Neural progenitor cell (in vitro differentiated cells): ENCODE results near the gene AVP. TPM values are rescaled to one million over a fixed set of nuclear protein-coding genes. Genes with fewer than 3 reads are reported as not detected.

Experiments used
- DNase-seq: peaks from one replicate; pipeline ENCODE4 v3.0.0-alpha.2; 2016; ENCODE audit warnings: low spot score
- H2AFZ ChIP-seq: fragments of 200-600 bp; sonication (generic); replicated peaks from 2 replicates; pipeline ENCODE4 v1.6.1; 2016; ENCODE audit warnings: antibody characterized with exemption
- H3F3A ChIP-seq: fragments of 200-600 bp; sonication (generic); 2 replicates; pipeline ENCODE4 v1.6.1; 2016; ENCODE audit warnings: antibody characterized with exemption, low read depth
- H3K27ac ChIP-seq: fragments of 200-600 bp; sonication (generic); 2 replicates; pipeline ENCODE4 v1.5.1; 2016; ENCODE audit warnings: mild to moderate bottlenecking
- H3K27me3 ChIP-seq: fragments of 200-600 bp; sonication (generic); 2 replicates; pipeline ENCODE4 v1.6.1; 2016; ENCODE audit warnings: mild to moderate bottlenecking, moderate library complexity
- H3K36me3 ChIP-seq: fragments of 200-600 bp; sonication (generic); 2 replicates; pipeline ENCODE4 v1.5.1; 2016
- H3K4me1 ChIP-seq: fragments of 200-600 bp; sonication (generic); 2 replicates; pipeline ENCODE4 v1.6.1; 2016; ENCODE audit warnings: mixed run types
- H3K4me2 ChIP-seq: fragments of 200-600 bp; sonication (generic); 2 replicates; pipeline ENCODE4 v1.6.1; 2016
- H3K4me3 ChIP-seq: fragments of 200-600 bp; sonication (generic); 2 replicates; pipeline ENCODE4 v1.5.1; 2016
- H3K79me2 ChIP-seq: fragments of 200-600 bp; sonication (generic); 2 replicates; pipeline ENCODE4 v1.6.1; 2016; ENCODE audit warnings: low read depth
- H3K9ac ChIP-seq: fragments of 200-600 bp; sonication (generic); 2 replicates; pipeline ENCODE4 v1.6.1; 2016
- H3K9me3 ChIP-seq: fragments of 200-600 bp; sonication (generic); 2 replicates; pipeline ENCODE4 v1.5.1; 2016; ENCODE audit warnings: low read depth
- H4K20me1 ChIP-seq: fragments of 200-600 bp; sonication (generic); 2 replicates; pipeline ENCODE4 v1.6.1; 2016; ENCODE audit warnings: low read depth
- H3K27ac Mint-ChIP-seq: 3 replicates; pipeline ENCODE4 v1.8.0; 2021; ENCODE audit warnings: mixed read lengths
- H3K27me3 Mint-ChIP-seq: 2 replicates; pipeline ENCODE4 v1.8.0; 2022; ENCODE audit warnings: low read depth, mild to moderate bottlenecking, inconsistent platforms, moderate library complexity, mixed read lengths; ENCODE audit not compliant: insufficient read depth
- H3K36me3 Mint-ChIP-seq: 3 replicates; pipeline ENCODE4 v1.8.0; 2021; ENCODE audit warnings: mixed read lengths
- H3K4me1 Mint-ChIP-seq: 3 replicates; pipeline ENCODE4 v1.8.0; 2021; ENCODE audit warnings: mixed read lengths
- H3K4me3 Mint-ChIP-seq: 3 replicates; pipeline ENCODE4 v1.8.0; 2021; ENCODE audit warnings: mild to moderate bottlenecking, moderate library complexity, mixed read lengths
- H3K9me3 Mint-ChIP-seq: 3 replicates; pipeline ENCODE4 v1.8.0; 2020; ENCODE audit warnings: mixed read lengths
- CTCF ChIP-seq: fragments of 200-600 bp; sonication (generic); IDR thresholded peaks from 2 replicates; pipeline ENCODE4 v1.5.1; 2017; ENCODE audit warnings: antibody characterized with exemption, mild to moderate bottlenecking
- EZH2 ChIP-seq: fragments of 200-600 bp; sonication (generic); IDR thresholded peaks from 2 replicates; pipeline ENCODE4 v1.6.1; 2017; ENCODE audit warnings: antibody characterized with exemption, mild to moderate bottlenecking, moderate library complexity
- EZH2phosphoT487 ChIP-seq: fragments of 200-600 bp; sonication (generic); IDR thresholded peaks from 2 replicates; pipeline ENCODE4 v1.6.1; 2017; ENCODE audit warnings: antibody characterized with exemption
- total RNA-seq: library from RNA; depleted of rRNA; stranded (reverse); fragments of >200 nt; gene quantifications from 2 replicates; pipeline ENCODE4 v1.2.3, GENCODE V29; 2015; ENCODE audit warnings: low replicate concordance

AVP gene
- total RNA-seq, 1 donor from 2014 or later = not detected

- Histone ChIP-seq H3K4me1 (no peaks in the 10 kb centered on the region), H4K20me1 (no peaks in the 10 kb centered on the region), H3K36me3 (no peaks in the 10 kb centered on the region), H3K9ac (no peak overlapping the region), H3K4me2 (no peak overlapping the region), H3K4me3 (no peak overlapping the region), H3K9me3 (no peaks in the 10 kb centered on the region), H3K27me3 (no peaks in the 10 kb centered on the region), H3K27ac (no peak overlapping the region), H3K79me2 (peaks cover 3% of the 10 kb centered on the region), H2AFZ (no peak overlapping the region), H3F3A (peaks cover 4% of the 10 kb centered on the region)
- Mint-ChIP-seq H3K27ac (no peak overlapping the region), H3K9me3 (peaks cover 14% of the 10 kb centered on the region), H3K27me3 (no peaks in the 10 kb centered on the region), H3K4me3 (no peak overlapping the region), H3K4me1 (no peaks in the 10 kb centered on the region), H3K36me3 (peaks cover 4% of the 10 kb centered on the region)
- DNase-seq = no peak
- TF ChIP-seq EZH2 = no peak
- TF ChIP-seq EZH2phosphoT487 = no peak
- no peak for TF ChIP-seq CTCF
Measured at GRCh38 chr20:3130051-3130600, 45.6 kb upstream of the AVP start.

GRCh38 chr20:3129094-3129493, 44.6 kb upstream of the AVP start:
- H4K20me1 ChIP-seq = no peaks in the 10 kb centered on the region
- Mint-ChIP-seq H3K27me3 (no peaks in the 10 kb centered on the region), H3K4me3 (no peak overlapping the region), H3K4me1 (no peaks in the 10 kb centered on the region), H3K36me3 (peaks cover 4% of the 10 kb centered on the region), H3K27ac (no peak overlapping the region), H3K9me3 (peaks cover 17% of the 10 kb centered on the region)
- H3K36me3 ChIP-seq = no peaks in the 10 kb centered on the region
- H2AFZ ChIP-seq = no peak overlapping the region
- no peaks in the 10 kb centered on the region for H3K27me3 ChIP-seq
- no peak overlapping the region for H3K27ac ChIP-seq
- H3K4me3 ChIP-seq = no peak overlapping the region
- no peaks in the 10 kb centered on the region for H3K9me3 ChIP-seq
- TF ChIP-seq EZH2 = no peak
- no peak for TF ChIP-seq EZH2phosphoT487
- TF ChIP-seq CTCF = no peak
- peaks cover 3% of the 10 kb centered on the region for H3K79me2 ChIP-seq
- no peak overlapping the region for H3K9ac ChIP-seq
- DNase-seq = no peak
- H3F3A ChIP-seq = peaks cover 4% of the 10 kb centered on the region
- H3K4me1 ChIP-seq = no peaks in the 10 kb centered on the region
- no peak overlapping the region for H3K4me2 ChIP-seq

- no peak for DNase-seq
- no peak for TF ChIP-seq EZH2
- no peak for TF ChIP-seq EZH2phosphoT487
- no peak for TF ChIP-seq CTCF
- Histone ChIP-seq H2AFZ (no peak overlapping the region), H3K9ac (no peak overlapping the region), H3K4me3 (no peak overlapping the region), H3K4me1 (no peaks in the 10 kb centered on the region), H3K27me3 (no peaks in the 10 kb centered on the region), H3K36me3 (no peaks in the 10 kb centered on the region), H4K20me1 (no peaks in the 10 kb centered on the region), H3K9me3 (no peaks in the 10 kb centered on the region), H3K4me2 (no peak overlapping the region), H3K79me2 (peaks cover 3% of the 10 kb centered on the region), H3F3A (peaks cover 4% of the 10 kb centered on the region), H3K27ac (no peak overlapping the region)
- Mint-ChIP-seq H3K4me3 (no peak overlapping the region), H3K36me3 (peaks cover 7% of the 10 kb centered on the region), H3K9me3 (peaks cover 23% of the 10 kb centered on the region), H3K27me3 (no peaks in the 10 kb centered on the region), H3K4me1 (no peaks in the 10 kb centered on the region), H3K27ac (no peak overlapping the region)
Measured at GRCh38 chr20:3128275-3128984, 43.9 kb upstream of the AVP start.
